Activated CD4-positive, alpha-beta T cell treated with anti-CD3 and anti-CD28 coated beads, Interleukin-2, amount 10 ng/mL, durations not matched to agents 24 days and 14 days (primary cell): ENCODE results near the gene LMO7. TPM values are rescaled to one million over a fixed set of nuclear protein-coding genes. Genes with fewer than 3 reads are reported as not detected.
"Not testable (repeated sequence)": the region's sequence is repeated elsewhere in the genome, so short reads cannot be mapped to it uniquely, and the experiment has no call there.

Experiments
- DNase-seq: peaks from one replicate; pipeline ENCODE4 v3.0.0; 2022
- H3K27ac Mint-ChIP-seq: one replicate; pipeline ENCODE4 v1.8.0; 2022; ENCODE audit warnings: mild to moderate bottlenecking, mixed read lengths
- H3K27me3 Mint-ChIP-seq: one replicate; pipeline ENCODE4 v1.8.0; 2022; ENCODE audit warnings: mixed read lengths
- H3K36me3 Mint-ChIP-seq: one replicate; pipeline ENCODE4 v1.8.0; 2022; ENCODE audit warnings: low read depth, mild to moderate bottlenecking, mixed read lengths
- H3K4me1 Mint-ChIP-seq: one replicate; pipeline ENCODE4 v1.8.0; 2021; ENCODE audit warnings: mixed read lengths
- H3K4me3 Mint-ChIP-seq: one replicate; pipeline ENCODE4 v1.8.0; 2022; ENCODE audit warnings: mild to moderate bottlenecking, moderate library complexity, mixed read lengths
- H3K9me3 Mint-ChIP-seq: one replicate; pipeline ENCODE4 v1.8.0; 2021; ENCODE audit warnings: mixed read lengths
- intact Hi-C: fragments of 100-400 bp; cut with micrococcal nuclease; formaldehyde crosslinking; loops from one replicate; pipeline ENCODE4 v1.15.1; 2023
- total RNA-seq: library from RNA; stranded (reverse); gene quantifications from 2 replicates; pipeline ENCODE4 v1.2.3, GENCODE V29; 2022

The LMO7 gene
- total RNA-seq, 1 donor from 2014 or later, result 4.3 TPM

DNA sequence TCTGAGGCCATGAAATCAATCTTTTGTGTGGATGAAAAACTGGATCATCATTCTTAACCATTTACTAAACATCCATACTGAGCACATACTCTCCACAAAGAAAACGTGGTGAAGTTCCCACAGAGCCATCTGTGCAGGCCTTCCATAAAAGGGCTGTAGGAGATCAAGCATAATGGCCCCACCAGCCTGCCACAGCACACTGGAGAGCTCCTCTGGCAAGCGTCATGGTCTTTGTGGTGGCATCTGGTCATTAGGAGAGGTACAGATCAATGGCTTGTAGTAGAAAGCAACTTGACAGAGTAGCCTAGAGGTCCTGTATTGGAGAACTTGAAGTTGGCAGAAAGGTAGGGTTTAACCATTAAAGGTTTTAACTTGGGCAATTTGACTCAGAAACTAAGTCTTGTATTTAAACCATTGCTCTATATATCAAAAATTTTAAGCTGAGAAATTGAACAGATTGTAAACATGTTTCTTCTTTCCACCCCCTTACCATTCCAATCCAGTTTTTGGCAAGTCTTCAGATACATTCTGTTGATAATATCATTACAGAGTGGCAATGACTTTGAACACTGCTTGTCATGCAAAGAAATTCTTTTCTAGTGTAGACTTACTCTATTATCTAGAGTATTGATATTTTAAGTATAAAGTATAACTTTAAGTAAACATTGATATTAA is 128.3 kb downstream of the LMO7 start:
- H3K36me3 Mint-ChIP-seq, result peaks cover 15% of the 10 kb centered on the region
- intact Hi-C loops, result loop anchor here (5.0 to 10.0 kb wide), 7 partner anchors 57 to 1123 kb away; partner anchors contain the start of genes KCTD12, LMO7 and UCHL3
- H3K4me3 Mint-ChIP-seq, result no peak overlapping the region
- H3K27me3 Mint-ChIP-seq, result no peaks in the 10 kb centered on the region
- DNase-seq, result no peak
- no peak overlapping the region for H3K27ac Mint-ChIP-seq
- peaks cover 37% of the 10 kb centered on the region for H3K4me1 Mint-ChIP-seq
- peaks cover 13% of the 10 kb centered on the region for H3K9me3 Mint-ChIP-seq

DNA sequence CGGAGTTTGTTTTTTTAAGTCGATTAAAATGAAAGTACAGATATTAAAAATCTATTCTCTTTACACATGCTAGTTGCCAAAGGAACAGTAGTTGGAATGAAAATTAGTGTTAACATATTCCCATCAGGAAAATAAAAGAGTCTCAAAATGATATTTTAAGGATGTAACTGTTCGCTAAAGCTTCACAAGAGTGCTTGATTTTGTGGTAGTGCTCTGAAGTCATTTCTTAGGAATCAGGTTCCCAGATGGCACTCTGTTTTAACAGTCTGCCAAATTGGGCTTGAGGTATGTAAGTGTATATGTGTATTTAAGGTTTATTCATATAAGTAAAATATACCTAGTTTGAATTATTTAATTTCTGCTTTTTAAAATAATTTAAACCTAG is 128.8 kb downstream of the LMO7 start:
- Mint-ChIP-seq H3K4me3 (no peak overlapping the region), H3K9me3 (peaks cover 13% of the 10 kb centered on the region), H3K36me3 (peaks cover 15% of the 10 kb centered on the region), H3K27ac (no peak overlapping the region), H3K27me3 (no peaks in the 10 kb centered on the region), H3K4me1 (peaks cover 37% of the 10 kb centered on the region)
- intact Hi-C loops, result loop anchor here (5.0 to 10.0 kb wide), 7 partner anchors 58 to 1122 kb away; partner anchors contain the start of genes KCTD12, LMO7 and UCHL3
- no peak for DNase-seq

GRCh38 chr13:75766636-75767035 is 130.5 kb downstream of the LMO7 start:
- DNase-seq, result no peak
- Mint-ChIP-seq H3K4me3 (peak overlapping the region; percentile 28), H3K9me3 (peaks cover 13% of the 10 kb centered on the region), H3K36me3 (peaks cover 15% of the 10 kb centered on the region), H3K27ac (no peak overlapping the region), H3K27me3 (no peaks in the 10 kb centered on the region), H3K4me1 (peaks cover 29% of the 10 kb centered on the region)
- intact Hi-C loops, result loop anchor here (10.0 kb wide), 1 partner anchor 222 kb away; the partner anchor contains the start of gene UCHL3

DNA sequence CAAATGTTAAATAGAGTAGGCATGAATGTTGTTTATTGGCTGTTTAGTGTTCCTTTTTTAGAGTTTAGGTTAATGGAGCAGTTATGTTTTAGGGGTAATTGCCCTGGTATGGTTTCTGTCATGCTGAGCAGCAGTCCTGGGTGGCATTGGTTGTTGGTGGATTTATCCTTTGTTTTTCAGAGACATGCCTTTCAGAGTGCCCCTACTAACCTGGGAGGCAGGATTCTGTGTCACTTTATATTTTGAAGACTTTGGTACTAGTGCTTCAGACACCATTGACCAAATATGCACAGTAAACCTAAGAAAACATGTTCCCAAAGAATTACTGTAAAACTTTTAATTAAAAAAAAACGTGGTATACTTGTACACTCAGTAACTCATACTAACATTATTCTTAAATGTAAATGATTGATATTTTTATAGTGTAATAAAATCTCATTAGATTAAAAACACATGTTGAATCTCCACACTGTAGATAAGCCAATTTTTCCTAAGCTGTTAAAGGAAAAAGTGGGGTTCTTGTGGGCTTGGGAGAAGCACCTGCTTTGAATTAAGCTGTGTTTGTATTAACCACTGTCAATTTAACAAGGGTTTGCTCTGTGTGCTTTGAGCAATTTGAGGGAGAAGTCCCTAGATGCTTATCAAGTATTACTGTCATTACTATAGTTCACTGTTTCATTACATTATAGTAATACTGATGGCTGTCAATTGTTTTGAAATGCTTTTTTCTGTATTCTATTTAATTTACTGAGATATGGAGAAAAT is 133.2 kb downstream of the LMO7 start:
- Mint-ChIP-seq H3K9me3 (peaks cover 21% of the 10 kb centered on the region), H3K4me1 (peaks cover 23% of the 10 kb centered on the region), H3K36me3 (peaks cover 16% of the 10 kb centered on the region), H3K27me3 (no peaks in the 10 kb centered on the region), H3K4me3 (no peak overlapping the region), H3K27ac (no peak overlapping the region)
- intact Hi-C loops, result loop anchor here (10.0 kb wide), 1 partner anchor 225 kb away; the partner anchor contains the start of gene UCHL3
- DNase-seq, result no peak

DNA sequence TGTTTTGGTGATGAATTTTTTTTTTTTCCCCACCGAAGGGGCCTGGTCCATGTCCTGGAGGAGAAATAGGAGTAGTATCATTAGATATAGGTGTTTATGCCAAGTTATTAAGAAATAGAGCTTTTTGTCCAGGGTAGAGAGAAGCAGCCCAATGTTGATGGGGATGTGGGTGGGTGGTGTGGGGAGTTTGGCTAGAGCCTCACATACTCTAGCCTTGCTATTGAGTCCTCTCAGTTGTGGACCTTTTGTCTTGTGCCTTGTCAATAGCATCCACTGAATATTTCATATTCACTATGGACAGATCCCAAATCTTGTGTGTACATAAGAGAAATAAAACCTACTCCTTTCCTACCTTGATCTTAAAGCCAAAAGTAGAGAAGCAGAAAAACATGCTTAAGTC is 134.0 kb downstream of the LMO7 start:
- H3K27ac Mint-ChIP-seq, result no peak overlapping the region
- H3K36me3 Mint-ChIP-seq, result peaks cover 15% of the 10 kb centered on the region
- no peaks in the 10 kb centered on the region for H3K27me3 Mint-ChIP-seq
- intact Hi-C loops, result no loop called here
- H3K4me3 Mint-ChIP-seq, result no peak overlapping the region
- H3K4me1 Mint-ChIP-seq, result peaks cover 22% of the 10 kb centered on the region
- H3K9me3 Mint-ChIP-seq, result peaks cover 21% of the 10 kb centered on the region
- DNase-seq, result no peak

DNA sequence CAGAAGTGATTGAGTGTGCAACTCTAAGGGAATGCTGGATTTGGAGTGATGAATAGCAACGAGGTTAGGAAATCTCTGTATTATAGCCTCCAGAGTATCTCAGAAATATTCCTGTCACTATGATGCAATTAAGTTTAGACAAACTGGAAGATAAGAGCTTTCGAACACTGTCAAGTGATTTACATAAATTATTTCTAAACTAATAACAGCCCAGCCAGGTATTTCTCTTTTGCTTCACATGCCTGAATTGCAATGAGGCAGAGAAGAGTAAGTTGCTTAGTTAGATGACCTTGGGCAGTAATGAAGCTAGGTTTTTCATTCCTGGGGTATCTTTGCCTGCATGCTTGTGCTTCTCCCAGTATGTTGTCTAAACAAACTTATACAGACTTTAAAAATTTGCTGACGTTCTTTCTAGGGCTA is 134.5 kb downstream of the LMO7 start:
- H3K9me3 Mint-ChIP-seq, result peaks cover 17% of the 10 kb centered on the region
- no peak overlapping the region for H3K27ac Mint-ChIP-seq
- H3K27me3 Mint-ChIP-seq, result no peaks in the 10 kb centered on the region
- DNase-seq, result no peak
- H3K36me3 Mint-ChIP-seq, result peaks cover 10% of the 10 kb centered on the region
- no peak overlapping the region for H3K4me3 Mint-ChIP-seq
- intact Hi-C loops, result loop anchor here (1.0 kb wide), 1 partner anchor 8 kb away; no protein-coding TSS in a partner anchor
- H3K4me1 Mint-ChIP-seq, result peaks cover 22% of the 10 kb centered on the region

DNA sequence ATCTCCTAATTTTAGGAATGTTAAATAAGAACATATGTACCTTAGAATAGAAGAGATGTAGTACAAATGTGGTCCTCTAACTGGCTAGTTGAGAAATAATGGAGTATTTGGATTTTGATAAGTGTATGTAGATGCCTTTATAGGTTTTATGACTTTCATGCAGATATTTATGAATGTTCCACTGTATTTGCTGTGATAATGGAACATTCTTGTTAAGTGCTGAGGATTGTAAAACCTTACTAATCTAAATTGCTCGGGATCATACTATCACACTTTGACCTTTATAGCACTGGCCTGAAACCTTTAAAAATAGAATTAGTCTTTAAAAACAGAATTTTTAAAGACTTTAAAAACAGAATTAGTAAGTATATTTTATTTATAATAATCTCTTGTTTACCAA is 135.1 kb downstream of the LMO7 start:
- H3K27ac Mint-ChIP-seq, result no peak overlapping the region
- DNase-seq, result no peak
- intact Hi-C loops, result loop anchor here (1.0 kb wide), 1 partner anchor 9 kb away; no protein-coding TSS in a partner anchor
- H3K36me3 Mint-ChIP-seq, result peaks cover 7% of the 10 kb centered on the region
- peaks cover 17% of the 10 kb centered on the region for H3K4me1 Mint-ChIP-seq
- no peaks in the 10 kb centered on the region for H3K27me3 Mint-ChIP-seq
- no peak overlapping the region for H3K4me3 Mint-ChIP-seq
- peaks cover 11% of the 10 kb centered on the region for H3K9me3 Mint-ChIP-seq

- DNase-seq, result peak; percentile 1
- Mint-ChIP-seq H3K9me3 (peaks cover 10% of the 10 kb centered on the region), H3K4me1 (peaks cover 11% of the 10 kb centered on the region), H3K27me3 (no peaks in the 10 kb centered on the region), H3K27ac (no peak overlapping the region), H3K36me3 (peaks cover 7% of the 10 kb centered on the region), H3K4me3 (no peak overlapping the region)
- intact Hi-C loops, result loop anchor here (1.0 kb wide), 1 partner anchor 10 kb away; no protein-coding TSS in a partner anchor
Measured at GRCh38 chr13:75771818-75772217, 135.7 kb downstream of the LMO7 start.

GRCh38 chr13:75774176-75774575 is 138.0 kb downstream of the LMO7 start:
- H3K27ac Mint-ChIP-seq, result no peak overlapping the region
- H3K27me3 Mint-ChIP-seq, result no peaks in the 10 kb centered on the region
- DNase-seq, result no peak
- H3K9me3 Mint-ChIP-seq, result peaks cover 10% of the 10 kb centered on the region
- H3K4me1 Mint-ChIP-seq, result peaks cover 11% of the 10 kb centered on the region
- intact Hi-C loops, result no loop called here
- no peak overlapping the region for H3K4me3 Mint-ChIP-seq
- peaks cover 9% of the 10 kb centered on the region for H3K36me3 Mint-ChIP-seq

DNA sequence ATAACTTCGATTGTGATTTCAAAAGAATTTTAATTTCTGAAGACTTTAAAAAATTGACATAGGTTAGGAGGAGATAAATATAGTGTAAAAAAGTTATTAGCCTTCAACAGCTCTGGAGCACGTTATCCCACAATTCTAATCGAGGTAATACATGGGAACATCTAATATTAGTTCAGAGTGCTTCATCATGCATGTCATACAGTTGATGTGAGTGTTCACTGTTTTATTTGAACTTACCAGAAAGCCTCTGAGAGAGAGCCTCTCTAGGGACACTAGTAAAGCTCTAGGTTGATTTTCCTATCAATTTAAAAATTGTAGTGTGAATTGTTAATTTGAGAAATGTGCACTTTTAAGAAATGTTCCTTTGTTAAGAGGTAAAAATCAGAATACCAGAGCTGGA is 140.4 kb downstream of the LMO7 start:
- Mint-ChIP-seq H3K27ac (no peak overlapping the region), H3K9me3 (peaks cover 15% of the 10 kb centered on the region), H3K4me3 (no peak overlapping the region), H3K27me3 (no peaks in the 10 kb centered on the region), H3K4me1 (peaks cover 11% of the 10 kb centered on the region), H3K36me3 (peaks cover 16% of the 10 kb centered on the region)
- intact Hi-C loops, result no loop called here
- DNase-seq, result peak; percentile 1

DNA sequence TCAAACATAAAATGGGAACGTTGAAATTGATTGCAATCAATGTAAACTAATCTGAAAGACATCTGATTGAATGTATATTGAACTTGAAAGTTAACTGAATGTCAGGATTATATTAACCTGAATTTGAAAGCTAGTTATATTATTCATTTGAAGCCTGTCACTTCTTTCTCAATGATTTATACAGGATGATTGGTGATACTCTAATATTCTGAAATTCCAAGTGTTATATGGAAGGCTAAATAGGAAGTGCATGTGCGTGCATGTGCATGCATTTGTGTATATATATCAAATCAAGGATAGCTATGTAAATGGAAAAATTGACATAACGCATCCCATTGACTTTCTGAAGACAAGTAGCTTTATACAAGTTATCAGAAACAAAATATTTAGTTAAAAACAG is 143.3 kb downstream of the LMO7 start:
- Mint-ChIP-seq H3K4me3 (no peak overlapping the region), H3K4me1 (no peaks in the 10 kb centered on the region), H3K27me3 (no peaks in the 10 kb centered on the region), H3K36me3 (peaks cover 14% of the 10 kb centered on the region), H3K27ac (no peak overlapping the region), H3K9me3 (peaks cover 12% of the 10 kb centered on the region)
- DNase-seq, result no peak
- intact Hi-C loops, result no loop called here

DNA sequence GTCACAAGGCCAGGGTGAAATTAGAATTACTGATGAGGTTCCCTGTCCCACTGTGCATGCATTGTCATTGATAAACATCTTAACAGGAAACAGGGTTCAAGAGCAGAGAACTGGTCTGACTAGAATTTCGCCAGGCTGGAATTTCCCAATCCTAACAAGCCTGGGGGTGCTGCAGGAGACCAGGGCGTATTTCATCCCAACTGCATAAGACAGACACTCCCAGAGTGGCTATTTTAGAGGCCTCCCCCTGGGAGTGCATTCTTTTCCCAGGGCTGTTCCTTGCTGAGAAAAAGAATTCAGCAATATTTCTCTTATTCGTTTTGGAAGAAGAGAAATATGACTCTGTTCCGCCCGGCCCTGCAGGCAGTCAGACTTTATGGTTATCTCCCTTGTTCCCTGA is 144.0 kb downstream of the LMO7 start:
- peaks cover 12% of the 10 kb centered on the region for H3K9me3 Mint-ChIP-seq
- H3K4me1 Mint-ChIP-seq, intact Hi-C loops, H3K4me3 Mint-ChIP-seq, H3K27me3 Mint-ChIP-seq, H3K27ac Mint-ChIP-seq: not testable (repeated sequence)
- DNase-seq, result peak; percentile 32
- H3K36me3 Mint-ChIP-seq, result peaks cover 14% of the 10 kb centered on the region

DNA sequence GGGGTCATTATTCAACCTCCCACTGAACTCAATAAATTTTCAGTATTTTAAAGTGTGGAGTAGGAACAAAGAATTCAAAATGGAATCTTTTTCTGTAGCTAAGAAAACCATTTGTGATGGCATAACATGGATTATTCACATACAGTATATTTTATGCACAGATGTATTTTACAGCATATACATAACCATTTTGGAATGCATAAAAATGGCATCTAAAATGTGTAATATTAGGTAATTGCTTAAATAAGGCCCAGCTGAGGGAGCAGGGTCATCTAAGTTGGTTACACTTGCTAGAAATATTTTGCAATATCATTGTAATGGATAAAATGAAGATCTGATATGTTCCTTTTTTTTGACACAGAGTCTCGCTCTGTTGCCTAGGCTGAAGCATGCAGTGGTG is 146.9 kb downstream of the LMO7 start:
- H3K9me3 Mint-ChIP-seq, result peaks cover 12% of the 10 kb centered on the region
- H3K27ac Mint-ChIP-seq, result no peak overlapping the region
- H3K4me1 Mint-ChIP-seq, result no peaks in the 10 kb centered on the region
- no peak for DNase-seq
- no peaks in the 10 kb centered on the region for H3K27me3 Mint-ChIP-seq
- no peak overlapping the region for H3K4me3 Mint-ChIP-seq
- intact Hi-C loops, result no loop called here
- peaks cover 14% of the 10 kb centered on the region for H3K36me3 Mint-ChIP-seq

DNA sequence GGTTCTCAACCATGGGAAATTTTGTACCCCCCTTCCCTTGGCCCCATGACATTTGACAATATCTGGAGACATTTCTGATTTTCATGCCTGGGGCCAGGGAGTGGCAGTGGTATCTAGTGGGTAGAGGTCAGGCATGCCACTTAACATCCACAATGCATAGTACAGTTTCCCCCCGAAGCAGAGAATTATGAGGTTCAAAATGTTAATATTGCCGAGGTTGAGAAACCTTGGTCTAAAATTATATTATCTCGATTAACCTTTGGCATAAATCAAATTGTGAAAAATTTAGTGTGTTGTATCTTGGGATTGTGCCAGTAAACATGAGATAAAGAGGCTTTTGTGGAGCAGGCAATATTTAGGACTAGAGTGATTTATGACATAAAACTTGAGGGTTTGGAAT is 147.9 kb downstream of the LMO7 start:
- intact Hi-C loops, result no loop called here
- Mint-ChIP-seq H3K9me3 (peaks cover 12% of the 10 kb centered on the region), H3K27me3 (no peaks in the 10 kb centered on the region), H3K36me3 (peaks cover 14% of the 10 kb centered on the region), H3K27ac (no peak overlapping the region), H3K4me3 (no peak overlapping the region), H3K4me1 (no peaks in the 10 kb centered on the region)
- no peak for DNase-seq
